ENCODE measurements around the gene NEDD8.

NEDD8 gene

GRCh38 chr14:24232121-24232644 is at the start of gene NEDD8:
NEDD8 (minus strand) TSS chr14:24232367; CDS start chr14:24232267, 100 bp downstream.
- DNase-seq: peak; percentile 96

DNA sequence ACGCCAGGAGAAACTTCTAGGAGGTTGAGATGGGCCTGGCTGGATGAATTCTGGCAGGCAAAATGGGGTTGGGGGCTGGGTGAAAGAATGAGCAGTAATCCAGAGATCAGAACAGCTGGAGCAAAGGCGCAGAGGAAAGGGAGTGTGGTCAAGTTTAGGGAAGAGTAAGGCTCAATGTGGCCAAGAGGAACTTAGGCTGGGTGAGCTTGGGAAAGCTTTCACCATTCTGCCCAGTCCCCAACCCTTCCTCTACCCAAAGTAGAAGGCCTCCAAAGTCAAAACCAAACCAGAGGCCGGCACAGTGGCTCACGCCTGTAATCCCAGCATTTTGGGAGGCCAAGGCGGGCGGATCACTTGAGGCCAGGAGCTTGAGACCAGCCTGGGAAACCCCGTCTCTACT is 49.5 kb upstream of the NEDD8 start:
- no peak for DNase-seq

DNA sequence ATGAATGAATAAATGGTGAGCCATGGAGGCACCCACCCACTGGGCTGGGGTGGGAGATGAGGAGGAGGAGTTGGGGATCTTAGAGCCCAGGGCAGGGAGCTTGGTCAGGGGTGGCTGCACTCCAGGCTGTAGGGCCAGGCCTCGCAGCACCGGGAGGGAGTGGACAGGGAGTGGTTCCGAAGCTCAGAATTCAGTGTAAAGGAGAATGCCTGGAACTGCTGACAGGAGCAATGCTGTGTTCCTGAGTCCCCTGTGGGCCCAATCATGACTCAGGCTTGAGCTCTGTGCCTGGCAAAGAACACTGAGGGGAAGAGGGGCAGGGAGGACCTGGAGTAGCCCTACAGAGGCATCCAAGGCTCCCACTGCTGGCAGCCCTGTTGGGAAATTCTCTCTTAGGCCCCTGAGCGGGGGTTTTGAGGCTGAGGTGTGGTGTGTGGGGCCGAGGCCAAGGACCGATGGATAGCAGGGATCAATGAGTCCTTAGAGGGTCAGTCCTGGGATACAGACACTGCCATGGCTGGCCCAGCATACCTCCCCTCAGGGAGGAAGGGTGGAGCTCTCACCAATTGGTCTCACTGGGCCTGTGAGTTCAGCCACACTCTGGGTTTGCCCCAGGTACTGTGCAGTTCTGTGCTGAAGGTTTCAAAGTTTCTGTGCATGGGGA is 48.8 kb upstream of the NEDD8 start:
- DNase-seq: no peak

- no peak for DNase-seq
Observed at GRCh38 chr14:24279301-24280186, 47.4 kb upstream of the NEDD8 start.

DNA sequence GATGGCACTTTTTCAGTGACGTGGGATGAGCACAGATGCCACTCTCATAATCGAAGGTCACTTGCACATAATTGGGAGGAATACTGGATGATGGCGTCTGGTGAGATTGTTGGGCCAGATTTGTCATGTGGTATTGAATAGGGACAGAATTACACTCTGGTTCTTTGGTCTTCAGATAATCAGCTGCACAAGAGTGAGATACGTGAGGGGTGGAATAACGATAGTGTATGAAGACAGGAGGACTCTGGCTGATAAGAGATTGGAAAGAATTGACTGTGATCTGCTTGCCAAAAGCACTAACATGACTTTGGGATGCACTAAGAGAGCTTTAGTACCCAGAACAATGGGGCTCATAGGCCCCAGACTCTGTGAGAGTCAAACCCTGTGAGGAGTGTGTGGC is 46.3 kb upstream of the NEDD8 start:
- DNase-seq: no peak

- no peak for DNase-seq
Observed at GRCh38 chr14:24277606-24278321, 45.6 kb upstream of the NEDD8 start.

DNA sequence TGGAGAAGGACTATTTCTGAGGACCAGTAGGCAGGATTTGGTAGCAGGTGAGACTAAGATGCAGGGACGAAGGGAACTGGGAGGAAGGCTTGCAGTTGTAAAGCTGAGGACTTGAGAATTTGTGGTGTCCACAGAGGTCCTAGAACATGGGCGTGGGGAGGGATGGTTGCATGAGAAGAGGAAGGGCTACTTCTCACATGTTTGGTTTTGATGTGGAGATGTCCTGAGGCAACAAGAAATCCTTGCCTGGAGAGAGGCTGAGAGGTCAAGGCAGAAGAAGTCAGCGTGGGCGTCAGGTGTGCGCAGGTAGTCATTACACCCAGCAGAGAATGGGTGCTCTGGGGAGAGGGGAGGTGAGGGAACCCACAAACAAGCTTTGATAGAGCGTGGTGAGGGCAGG is 44.9 kb upstream of the NEDD8 start:
- no peak for DNase-seq

DNA sequence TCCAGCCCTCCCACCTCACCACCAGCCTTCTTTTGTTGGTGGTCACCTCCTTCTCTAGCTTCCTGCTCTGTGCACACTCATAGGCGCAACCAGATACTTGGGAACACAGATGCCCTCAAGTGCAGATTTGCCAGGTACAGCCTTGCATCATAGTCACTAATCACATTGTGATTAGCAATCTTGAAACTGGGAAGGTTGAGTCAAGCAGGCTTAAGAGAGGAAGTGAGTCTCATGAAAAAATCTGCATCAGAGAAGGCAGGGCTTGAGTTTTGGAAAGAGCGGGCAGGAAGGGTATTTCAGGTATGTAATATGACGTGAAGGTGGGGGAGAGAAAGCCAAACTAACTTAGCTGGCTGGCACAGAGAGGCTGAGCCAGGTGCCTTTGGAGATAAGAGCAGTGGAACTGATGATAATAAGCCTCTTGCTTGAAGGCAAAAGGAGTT is 42.0 kb upstream of the NEDD8 start:
- no peak for DNase-seq

GRCh38 chr14:24273422-24273998 is 41.3 kb upstream of the NEDD8 start:
- no peak for DNase-seq

GRCh38 chr14:24272467-24272866 is 40.3 kb upstream of the NEDD8 start:
- no peak for DNase-seq

DNA sequence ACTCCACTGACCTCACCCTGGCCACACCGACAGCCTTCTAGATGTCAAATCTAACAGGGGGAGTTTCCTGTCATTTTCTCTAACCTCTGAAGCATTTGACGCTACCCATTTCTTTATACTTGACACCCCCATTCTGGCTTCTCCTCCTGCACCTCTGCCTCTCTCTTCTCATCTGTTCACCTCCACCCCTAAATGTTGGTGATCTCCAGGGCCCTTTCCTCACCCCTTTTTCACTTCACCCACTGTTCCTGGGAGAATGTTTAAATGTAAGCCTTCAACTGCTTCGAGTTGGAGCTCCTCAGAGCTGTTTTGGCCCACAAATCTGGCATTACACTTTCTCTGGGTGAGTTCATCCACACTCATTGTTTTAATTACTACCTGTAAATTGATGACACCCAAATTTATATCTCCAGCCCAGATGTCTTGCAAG is 39.7 kb upstream of the NEDD8 start:
- DNase-seq: no peak

DNA sequence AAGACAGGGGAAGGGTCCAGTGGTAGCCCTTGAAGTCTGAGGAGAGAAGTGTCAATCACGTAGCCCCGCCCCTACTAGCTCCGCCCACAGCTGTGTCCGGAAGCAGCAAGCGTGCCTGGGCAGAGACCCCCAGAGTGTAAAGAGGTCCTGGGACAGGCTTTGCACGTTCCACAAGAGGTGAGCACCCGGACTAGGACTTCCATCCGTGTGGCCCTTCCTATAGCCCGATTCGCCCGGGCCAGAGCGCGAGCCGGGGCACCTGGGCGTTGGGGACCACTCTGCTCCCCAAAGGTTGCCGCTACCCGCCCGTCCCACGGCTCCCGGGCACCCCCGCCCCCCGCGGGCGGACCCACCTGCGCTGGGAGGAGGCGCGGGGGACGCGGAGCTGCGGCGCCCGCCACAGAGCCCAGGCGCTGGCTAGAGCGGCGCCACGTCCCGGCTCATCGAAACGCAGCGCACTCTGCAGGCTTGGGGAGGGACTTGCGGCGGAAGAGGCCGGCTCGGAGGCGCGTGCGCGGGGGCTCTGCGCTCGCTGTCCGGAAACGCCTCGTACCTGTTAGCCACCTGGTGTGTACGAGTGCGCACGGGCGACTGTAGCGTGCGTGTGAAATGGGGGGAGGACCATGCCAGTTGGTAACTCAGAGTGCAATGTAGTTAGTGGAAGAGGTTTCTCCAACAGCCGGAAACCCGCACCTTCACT is 39.1 kb upstream of the NEDD8 start, which contains the start of gene RABGGTA:
RABGGTA (minus strand) TSS at position 464 of the 700 bp plus-strand sequence. CDS start 482 bp downstream, outside the sequence.
- DNase-seq: peak; percentile 90

- DNase-seq: no peak
Observed at GRCh38 chr14:24270537-24271133, 38.5 kb upstream of the NEDD8 start.

- no peak for DNase-seq
Observed at GRCh38 chr14:24269910-24270536, 37.9 kb upstream of the NEDD8 start.

DNA sequence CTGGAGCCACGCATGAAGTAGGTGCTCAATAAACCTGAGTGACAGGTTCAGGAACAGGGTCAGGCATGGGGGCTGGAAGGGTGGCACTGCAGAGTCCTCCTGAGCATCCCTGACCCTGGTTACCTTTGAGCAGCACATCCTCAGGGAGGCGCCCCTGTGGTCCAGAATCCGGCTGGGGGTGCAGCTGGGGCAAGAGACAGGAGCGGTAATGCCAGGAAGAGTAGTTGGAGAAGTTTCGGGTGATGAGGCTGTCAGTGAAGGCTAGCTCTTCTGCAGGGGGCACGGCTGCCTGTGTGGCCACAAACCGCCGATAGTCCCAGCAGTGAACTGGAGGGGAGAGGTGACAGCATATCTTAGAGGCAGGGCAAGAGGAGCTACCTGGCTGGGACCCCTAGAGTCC is 37.2 kb upstream of the NEDD8 start:
- DNase-seq: no peak

DNA sequence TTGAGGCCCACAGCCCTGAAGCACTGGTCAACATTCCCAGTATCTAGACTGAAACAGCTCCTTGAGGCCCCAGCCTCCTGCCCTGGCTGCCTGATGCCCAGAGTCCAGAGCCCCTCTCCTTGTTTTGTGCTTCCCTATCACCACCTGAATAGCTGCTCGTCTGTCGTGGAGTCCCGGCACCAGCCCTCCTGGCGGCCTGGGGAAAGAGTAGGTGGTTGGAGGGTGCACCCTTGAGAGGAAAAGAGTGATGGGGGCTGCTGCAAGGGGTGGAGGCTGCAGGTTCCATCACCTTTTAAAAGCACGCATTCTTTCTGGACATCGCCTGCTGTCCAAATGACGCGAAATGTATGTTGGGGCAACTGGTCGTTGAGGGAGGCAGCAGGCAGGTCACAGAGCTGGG is 36.1 kb upstream of the NEDD8 start:
- DNase-seq: no peak

DNA sequence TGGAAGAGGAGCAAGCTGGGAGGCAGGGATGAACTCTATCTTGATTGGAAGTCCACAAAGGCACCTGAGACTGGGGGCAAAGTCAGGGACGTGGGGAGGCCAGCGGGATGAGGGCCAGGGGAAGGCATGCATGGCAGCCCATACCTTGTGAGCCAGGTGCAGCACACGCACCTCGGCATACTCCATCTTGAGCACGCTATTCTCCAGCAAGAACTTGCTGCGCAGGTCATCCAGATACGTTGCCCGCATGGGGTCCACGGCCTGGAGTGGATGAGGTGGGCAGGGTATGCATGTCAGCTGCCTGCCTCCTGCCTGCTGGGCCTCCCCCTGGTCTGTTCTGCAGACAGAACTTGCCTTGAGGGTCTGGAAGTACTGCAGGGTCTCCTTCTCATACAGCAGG is 35.3 kb upstream of the NEDD8 start:
- DNase-seq: no peak

DNA sequence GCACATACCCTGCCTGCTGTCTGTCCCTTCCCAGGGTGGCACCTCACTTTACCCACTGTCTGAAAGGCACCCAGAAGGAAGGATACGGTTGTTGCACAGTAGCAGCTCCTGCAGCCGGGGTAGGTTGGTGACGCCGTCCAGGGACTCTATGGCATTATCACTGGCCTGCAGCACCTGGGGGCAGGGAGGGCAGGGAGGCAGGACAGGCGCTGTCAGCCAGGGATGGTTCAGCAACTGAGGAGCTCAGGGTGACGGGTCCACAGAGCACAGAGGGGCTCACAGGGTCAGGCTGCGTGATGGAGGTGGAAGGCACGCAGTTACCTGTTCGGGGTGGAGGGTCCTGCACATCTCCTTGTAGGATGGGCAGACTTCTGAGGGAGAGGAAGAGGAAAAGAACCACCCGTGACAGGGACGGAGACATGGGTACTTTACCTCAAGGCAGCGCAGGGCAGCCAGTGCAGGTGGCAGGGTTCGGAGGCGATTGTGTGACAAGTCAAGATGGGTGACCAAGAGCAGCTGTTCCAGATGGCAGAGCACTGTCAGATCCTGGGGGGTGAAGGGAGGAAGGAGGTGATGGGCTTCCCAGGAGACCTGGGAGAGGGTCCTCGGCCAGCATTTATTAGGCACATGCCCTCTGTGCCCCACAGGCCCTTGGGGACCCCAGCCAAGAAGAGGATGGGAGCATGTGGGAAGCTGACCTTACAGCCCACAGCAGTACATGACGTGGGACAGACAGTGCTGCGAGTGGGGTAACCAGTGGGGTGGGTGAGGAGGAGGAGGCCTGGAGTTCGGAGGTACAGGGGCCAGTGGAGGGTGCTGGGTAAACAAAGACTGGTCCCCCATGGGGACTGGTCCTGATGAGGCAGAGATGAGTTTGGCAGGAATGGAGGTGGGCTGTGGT is 34.4 kb upstream of the NEDD8 start:
- no peak for DNase-seq

DNA sequence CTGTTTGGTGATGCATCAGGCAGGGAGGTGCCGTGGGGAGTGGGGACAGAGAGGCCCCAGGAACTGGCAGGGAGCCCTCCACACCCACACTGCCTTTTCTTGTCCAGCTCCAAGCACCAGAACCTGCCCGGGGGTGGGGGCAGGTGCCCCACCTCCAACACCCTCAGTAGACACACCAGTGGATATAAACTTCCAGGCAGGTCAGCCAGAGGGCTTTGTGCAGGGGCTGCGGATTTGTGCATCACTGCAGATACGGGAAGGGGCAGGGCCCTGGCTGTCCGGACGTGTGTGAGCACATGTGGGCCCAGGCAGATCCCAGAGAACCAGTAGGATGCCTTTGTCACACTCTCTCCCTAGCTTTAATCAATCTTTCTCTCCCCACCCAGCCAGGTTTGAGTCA is 32.1 kb upstream of the NEDD8 start:
- no peak for DNase-seq

DNA sequence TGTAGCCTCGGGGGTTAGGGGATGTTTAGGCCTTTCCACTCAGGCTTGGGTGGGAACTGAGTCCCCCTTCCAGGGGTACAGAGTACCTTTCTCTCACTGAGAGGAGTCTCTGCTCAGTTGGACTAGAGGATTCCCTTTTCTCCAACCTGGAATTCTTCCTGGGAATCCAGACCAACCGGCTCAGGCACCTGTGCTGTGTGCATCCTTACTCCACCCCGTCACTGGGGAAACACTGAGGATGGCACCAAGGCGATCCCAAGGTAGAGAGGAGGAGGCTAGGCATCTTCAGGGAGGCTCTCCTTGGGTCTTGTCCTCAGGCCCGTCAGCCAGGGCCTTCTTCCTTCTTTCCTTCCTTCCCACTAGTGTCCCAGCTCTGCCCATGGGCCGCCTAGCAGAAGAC is 31.7 kb upstream of the NEDD8 start:
- DNase-seq: no peak
